GM18519 (cell line): ENCODE results near the gene SPTBN1.
A peak's percentile ranks its signal among the peaks of the same experiment; 100 is the strongest.
"Not testable (repeated sequence)": the region's sequence is repeated elsewhere in the genome, so short reads cannot be mapped to it uniquely, and the experiment has no call there.

Experiments
- ATAC-seq: cut with Tn5 transposase; IDR thresholded peaks from one replicate; pipeline ENCODE4 v1.9.1; 2021; ENCODE audit warnings: mild to moderate bottlenecking, moderate library complexity; ENCODE audit not compliant: unreplicated experiment, low FRiP score

SPTBN1 gene

DNA sequence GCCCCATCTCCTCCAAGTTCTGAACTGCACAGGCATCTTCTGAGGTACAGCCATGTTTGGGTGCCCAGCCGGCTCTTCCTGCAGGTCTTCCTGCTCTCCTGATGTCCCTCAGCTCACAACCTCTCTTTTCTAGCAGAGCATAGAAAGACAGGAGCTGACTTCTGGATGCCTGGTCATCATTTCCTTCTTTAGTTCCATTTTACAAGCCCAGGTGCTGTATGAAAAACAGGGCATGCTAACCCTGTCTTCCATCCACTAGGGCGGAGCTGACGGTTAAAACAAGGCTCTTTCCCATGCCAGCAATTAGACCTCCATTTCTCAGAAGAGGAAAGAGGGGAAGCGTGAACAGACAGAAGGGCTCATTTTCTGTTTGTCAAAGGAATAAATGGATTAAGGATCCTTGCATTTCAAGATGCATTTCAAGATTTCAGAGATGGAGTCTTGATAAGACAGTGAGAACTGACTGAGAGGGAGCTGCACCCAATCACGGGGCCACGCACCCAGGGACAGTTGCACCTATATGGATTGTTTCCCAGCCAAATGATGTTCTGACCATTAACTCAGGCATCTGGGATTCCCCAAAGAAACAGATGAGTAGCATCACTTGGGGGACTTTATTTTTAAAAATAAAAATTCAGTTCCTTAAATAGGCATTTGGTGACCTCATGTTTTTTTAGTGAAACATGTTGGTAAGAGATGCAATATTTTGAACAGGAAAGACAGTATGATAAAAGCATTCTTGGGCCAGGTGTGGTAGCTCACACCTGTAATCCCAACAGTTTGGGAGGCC, 221.5 kb downstream of the SPTBN1 start:
- ATAC-seq = no peak

- ATAC-seq = no peak
Measured at GRCh38 chr2:54678719-54679118, 222.6 kb downstream of the SPTBN1 start.

DNA sequence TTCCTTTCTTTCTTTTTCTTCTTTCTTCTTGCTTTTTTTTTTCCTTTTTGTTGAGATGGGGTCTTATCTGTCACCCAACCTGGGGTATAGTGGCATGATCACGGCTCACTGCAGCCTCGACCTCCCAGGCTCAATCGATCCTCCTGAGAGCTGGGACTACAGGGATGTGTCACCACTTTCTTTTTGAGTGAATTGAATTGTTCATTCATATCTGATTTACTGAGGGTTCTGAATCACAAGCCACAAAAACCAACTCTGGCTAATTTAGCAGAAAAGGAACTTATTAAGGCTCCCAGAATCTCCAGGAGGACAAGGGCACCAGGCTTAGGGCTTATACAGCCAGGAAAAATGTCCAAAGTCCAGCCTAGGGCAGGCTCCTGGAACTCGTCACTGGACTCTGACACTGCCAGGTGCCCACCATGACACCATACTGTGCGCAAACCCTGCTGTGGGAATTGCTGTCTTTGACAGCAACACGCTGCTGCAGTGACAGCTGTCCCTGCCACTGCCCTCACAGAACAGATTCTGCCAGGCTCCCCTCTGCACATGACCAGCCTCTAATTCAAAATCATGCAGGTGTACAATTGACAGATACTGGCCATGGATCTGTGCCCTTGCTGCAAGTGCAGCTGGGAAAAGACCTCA, 224.4 kb downstream of the SPTBN1 start:
- peak; percentile 75 for ATAC-seq

GRCh38 chr2:54681416-54681815, 225.3 kb downstream of the SPTBN1 start:
- no peak for ATAC-seq

GRCh38 chr2:54683596-54683995, 227.5 kb downstream of the SPTBN1 start:
- ATAC-seq = no peak

DNA sequence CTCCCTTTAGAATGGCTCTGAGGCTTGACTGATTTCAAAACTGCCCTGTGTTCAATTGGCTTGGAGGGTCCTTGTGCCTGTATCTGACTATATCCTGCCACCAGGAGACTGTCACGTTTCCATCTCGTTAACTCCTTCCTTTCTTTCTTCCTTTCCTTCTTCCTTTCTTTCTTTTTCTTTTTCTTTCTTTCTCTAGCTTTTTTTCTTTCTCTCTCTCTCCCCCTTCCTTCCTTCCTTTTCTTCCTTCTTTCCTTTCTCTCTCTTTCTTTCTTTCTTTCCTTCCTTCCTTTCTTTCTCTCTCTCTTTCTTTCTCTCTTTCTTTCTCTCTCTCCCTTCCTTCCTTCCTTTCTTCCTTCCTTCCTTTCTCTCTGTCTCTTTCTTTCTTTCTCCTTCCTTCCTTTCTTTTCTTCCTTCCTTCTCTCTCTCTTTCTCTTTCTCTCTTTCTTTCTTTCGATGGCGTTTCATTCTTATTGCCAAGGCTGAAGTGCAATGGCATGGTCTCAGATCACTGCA, 229.2 kb downstream of the SPTBN1 start:
- ATAC-seq = no peak

- no peak for ATAC-seq
Measured at GRCh38 chr2:54687595-54688152, 231.5 kb downstream of the SPTBN1 start.

DNA sequence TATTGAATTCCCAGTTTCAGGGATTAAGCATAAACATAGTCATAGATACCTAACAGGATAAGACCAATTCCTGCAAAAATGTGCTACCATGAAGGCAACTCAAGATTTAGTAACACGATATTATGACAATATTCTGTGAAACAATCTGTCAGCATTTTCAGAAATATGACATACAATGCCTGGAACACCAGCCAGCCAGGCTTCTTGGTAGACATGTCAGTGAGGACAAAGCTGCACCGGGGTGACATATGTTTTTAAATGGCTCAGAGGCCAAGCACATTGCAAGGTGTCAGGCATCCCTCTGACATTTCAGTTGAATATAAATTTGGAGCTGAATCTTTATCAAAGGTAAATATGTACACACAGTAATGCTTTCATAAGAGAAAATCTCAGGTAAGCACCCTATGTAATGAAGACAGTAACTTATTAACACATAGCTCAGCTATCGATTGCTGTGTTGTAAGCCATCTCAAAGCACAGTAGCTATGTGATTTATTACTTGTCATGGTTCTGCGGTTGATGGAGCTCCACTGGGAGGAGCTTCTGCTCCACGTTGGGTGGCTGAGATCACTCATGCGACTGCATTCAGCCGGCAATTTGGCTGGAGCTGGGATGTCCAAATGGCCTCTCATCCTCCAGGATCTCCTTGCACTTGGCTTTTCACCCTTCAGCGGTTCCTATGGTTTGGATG, 235.5 kb downstream of the SPTBN1 start:
- ATAC-seq = no peak

GRCh38 chr2:54692556-54692955, 236.4 kb downstream of the SPTBN1 start:
- ATAC-seq = no peak

GRCh38 chr2:54695378-54695777, 239.3 kb downstream of the SPTBN1 start:
- no peak for ATAC-seq

DNA sequence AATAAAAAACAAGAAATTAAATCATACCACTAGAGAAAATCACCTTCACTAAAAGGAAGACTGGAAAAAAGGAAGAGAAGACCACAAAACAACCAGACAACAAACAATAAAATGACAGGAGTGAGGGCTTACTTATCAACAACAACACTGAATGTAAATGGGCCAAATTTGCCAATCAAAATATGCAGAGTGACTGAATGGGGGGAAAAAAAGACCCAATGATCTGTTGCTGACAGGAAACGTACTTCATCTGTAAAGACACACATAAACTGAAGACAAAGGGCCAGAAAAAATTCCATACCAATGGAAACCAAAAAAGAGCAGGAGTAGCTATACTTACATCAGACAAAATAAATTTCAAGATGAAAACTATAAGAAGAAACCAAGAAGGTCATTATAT, 241.8 kb downstream of the SPTBN1 start:
- no peak for ATAC-seq

DNA sequence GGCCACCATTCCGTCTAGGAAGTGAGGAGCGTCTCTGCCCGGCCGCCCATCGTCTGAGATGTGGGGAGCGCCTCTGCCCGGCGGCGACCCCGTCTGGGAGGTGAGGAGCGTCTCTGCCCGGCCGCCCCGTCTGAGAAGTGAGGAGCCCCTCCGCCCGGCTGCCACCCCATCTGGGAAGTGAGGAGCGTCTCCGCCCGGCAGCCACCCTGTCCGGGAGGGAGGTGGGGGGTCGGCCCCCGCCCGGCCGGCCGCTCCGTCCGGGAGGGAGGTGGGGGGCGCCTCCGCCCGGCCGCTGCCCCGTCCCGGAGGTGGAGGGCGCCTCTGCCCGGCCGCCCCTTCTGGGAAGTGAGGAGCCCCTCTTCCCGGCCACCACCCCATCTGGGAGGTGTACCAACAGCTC, 242.8 kb downstream of the SPTBN1 start:
- ATAC-seq = not testable (repeated sequence)

- ATAC-seq = no peak
Measured at GRCh38 chr2:54699665-54700064, 243.5 kb downstream of the SPTBN1 start.

DNA sequence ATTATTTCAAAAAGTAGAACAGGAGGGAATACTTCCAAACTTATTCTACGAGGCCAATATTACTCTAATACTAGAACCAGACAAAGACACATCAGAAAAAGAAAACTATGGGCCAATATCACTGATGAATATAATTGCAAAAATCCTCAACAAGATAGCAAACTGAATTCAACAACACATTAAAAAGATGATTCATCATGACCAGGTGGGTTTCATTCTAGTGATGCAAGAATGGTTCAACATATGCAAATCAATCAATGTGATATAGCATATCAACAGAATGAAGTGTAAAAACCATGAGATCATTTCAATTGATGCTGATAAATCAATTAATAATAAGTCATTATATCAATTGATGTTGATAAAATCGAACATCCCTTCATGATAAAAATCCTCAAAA, 244.9 kb downstream of the SPTBN1 start:
- no peak for ATAC-seq

- ATAC-seq = no peak
Measured at GRCh38 chr2:54704238-54704637, 248.1 kb downstream of the SPTBN1 start.

DNA sequence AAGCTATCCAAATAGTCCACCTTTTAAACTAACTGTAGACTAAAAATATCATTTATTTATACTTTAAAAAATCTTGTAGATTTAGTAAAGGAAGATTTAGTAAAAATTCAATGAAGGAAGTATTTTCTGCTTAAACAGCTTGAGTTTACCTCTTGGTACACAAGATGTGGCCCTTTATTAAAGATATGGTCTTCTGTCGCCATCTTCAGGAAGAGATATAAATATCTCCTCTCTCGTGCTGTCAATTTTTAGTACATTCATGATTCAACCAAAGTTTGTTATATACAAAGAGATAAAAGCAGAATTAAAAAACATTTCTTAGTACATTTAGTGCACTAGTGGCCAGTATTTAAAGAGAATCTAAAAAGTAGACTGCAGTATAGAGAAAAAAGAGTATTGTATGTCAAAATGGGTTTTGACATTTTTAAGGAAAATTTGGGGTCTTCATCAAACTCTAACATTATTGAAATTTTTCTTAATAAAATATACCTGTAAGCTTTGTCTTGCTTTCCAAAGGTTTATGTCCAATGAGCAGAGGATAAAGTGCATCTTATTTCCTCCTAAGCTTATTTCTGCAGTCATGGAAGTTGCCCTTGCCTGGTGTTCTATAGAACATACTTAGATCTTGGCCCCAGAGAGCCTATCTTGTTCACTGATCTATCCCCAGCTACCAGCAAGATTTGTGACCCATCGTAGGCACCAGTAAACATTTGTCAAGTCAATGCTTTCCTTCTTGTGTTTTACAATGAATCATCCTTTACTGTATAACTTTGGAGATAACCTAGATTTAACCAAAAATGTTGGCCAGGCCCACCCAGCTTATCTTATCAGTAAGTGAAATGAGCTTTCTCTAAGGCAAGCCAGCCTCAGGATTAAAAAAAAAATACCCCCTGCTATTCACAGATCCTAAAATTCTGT, 248.8 kb downstream of the SPTBN1 start:
- no peak for ATAC-seq

DNA sequence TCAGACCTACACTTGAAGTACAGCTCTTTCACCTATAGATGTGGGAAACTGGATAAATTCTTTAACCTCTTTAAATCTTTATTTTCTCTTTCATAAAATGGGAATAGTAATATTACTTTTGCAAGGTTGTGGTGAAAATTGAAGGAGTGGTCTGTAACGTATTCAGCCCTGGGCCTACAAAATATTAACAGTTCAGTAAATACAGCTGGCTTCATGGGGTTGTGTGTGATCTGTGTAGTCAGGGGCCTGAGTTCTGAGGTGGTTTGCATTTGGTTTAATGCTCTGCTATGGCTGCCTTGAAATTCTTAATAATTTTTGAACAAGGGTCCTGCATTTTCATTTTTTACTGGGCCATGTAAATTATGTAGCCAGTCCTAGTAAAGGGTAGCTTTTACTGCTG, 250.5 kb downstream of the SPTBN1 start:
- no peak for ATAC-seq

DNA sequence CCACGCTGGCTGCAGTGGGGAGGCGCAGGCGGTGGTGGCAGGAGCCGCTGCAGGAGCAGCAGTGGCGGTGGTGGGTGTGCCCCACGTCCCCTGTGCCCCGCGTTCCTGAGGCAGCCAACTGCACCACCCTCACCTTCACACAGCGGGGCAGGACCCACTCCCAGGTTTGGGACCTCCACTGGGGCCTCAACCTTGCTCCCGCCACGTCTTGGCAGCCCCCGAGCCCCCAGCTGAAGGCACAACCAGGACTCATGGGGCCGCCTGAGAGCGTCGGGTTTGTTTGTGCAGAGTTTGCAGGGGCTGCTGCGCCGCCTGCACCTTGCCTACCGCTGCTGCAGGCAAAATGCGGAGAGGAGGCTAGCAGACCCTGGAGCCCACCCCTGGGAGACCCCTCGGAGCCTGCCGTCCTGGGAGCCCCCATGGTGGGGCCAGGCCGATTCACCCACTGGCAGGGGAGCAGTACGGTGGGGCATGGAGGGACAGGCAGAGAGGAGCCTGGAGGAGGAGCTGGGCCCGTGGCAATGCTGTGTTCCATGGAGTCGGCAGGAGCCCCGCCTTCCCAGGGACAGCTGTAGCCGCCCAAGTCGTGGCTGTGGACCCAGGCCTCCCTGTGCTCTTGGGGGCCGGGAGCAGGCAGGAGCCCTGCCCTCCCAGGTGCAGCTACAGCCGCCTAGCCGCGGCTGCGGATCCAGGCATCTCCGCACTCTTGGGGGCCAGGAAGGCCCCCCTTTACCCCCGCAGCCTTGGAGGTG, 252.6 kb downstream of the SPTBN1 start:
- ATAC-seq = no peak

DNA sequence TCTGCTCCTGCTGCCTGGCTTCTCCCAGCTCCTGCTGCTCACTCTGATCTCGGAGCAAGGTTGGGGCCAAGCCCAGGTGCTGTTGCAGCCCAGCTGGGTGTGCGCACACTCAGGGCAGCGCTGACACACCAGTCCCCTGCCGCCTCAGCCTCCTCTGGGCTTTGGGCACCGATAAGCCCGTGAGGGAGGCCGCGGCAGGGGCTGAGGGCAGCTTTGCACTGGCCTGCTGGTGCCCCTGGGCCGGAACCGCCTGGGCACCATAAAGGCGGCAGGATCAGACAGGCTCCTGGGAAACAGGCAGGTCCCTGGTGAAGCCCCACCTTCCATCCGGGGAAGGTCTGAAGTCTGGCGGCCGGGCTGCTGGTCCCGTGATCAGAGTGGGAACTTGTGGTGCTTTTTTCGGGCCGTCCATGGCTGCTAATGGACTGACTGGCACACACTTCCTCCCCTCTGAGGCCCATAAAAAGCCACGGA, 253.2 kb downstream of the SPTBN1 start:
- no peak for ATAC-seq
